GM04504 (cell line): ENCODE measurements around the gene CENPH.
A peak's percentile ranks its signal among the peaks of the same experiment; 100 is the strongest.
"Not testable (repeated sequence)": the region's sequence is repeated elsewhere in the genome, so short reads cannot be mapped to it uniquely, and the experiment has no call there.

Experiments used
- DNase-seq: peaks from one replicate; pipeline ENCODE4 v3.0.0-alpha.2; 2012; ENCODE audit warnings: low read depth

CENPH gene, protein sequence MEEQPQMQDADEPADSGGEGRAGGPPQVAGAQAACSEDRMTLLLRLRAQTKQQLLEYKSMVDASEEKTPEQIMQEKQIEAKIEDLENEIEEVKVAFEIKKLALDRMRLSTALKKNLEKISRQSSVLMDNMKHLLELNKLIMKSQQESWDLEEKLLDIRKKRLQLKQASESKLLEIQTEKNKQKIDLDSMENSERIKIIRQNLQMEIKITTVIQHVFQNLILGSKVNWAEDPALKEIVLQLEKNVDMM

DNA sequence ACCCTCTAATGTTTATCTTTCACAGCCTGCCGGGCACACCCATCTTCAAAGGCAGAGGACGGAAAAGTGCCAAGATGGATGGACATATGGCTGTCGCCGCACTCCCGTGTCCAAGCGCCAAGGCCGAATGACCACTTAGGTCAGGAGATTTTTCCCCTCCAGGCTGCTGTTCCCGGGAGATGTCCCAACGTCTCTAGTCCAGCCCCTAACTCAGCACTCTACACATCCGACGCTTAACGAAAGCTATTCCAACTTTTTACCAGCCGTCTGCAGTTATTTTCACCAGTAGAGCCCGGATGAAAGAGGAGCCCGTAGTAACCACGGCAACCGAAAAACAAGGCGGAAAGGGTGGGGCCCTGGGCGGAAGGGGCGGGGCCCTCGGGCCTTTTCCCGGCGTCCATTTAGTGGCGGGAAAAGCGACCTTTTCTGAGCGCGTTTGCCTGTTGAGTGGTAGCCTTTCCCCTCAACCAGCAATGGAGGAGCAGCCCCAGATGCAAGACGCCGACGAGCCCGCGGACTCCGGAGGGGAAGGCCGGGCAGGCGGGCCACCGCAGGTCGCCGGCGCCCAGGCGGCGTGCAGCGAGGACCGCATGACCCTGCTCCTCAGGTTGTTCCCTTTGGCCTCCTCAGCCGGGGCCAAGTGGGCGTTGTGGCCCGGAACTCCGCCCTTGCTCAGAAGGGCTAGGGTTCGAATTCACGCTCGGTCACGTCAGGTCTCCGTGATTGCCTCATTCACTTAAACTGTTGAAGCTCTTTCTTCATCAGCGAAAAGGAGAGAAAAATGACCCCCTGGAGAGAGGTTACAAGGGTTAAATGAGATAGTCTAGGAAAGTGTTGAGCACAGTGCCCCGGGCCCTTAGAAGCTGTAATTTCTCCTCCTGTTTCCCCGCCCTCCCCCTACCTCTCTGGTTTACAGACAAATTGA lies at the start of gene CENPH:
TSS of gene CENPH (plus strand) at position 422 of the 925 bp plus-strand sequence. CDS start at position 474, 52 bp downstream.
- peak; percentile 88 for DNase-seq

DNA sequence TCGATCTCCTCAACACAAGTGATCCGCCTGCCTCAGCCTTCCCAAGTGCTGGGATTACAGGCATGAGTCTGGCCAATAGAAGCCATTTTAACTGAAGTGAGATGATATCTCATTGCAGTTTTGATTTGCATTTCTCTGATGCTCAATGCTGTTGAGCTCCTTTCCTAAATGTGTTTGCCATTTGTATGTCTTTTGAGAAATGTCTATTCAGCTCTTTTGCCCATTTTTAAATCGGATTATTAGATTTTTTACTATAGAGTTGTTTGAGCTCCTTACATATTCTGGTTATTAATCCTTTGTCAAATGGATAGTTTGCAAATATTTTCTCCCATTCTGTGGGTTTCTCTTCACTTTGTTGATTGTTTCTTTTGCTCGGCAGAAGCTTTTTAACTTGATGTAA lies 49.1 kb upstream of the CENPH start:
- not testable (repeated sequence) for DNase-seq

DNA sequence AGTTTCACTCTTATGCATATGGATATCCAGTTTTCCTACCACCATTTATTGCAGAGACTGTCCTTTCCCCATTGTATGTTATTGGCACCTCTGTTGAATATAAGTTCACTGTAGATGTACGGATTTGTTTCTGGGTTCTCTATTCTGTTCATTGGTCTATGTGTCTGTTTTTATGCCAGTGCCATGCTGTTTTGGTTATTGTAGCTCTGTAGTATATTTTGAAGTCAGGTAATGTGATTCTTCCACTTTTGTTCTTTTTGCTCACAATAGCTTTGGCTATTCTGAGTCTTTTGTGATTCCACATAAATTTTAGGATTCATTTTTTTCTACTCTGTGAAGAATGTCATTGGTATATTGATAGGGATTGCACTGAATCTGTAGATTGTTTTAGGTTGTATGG lies 48.6 kb upstream of the CENPH start:
- DNase-seq: no peak

DNA sequence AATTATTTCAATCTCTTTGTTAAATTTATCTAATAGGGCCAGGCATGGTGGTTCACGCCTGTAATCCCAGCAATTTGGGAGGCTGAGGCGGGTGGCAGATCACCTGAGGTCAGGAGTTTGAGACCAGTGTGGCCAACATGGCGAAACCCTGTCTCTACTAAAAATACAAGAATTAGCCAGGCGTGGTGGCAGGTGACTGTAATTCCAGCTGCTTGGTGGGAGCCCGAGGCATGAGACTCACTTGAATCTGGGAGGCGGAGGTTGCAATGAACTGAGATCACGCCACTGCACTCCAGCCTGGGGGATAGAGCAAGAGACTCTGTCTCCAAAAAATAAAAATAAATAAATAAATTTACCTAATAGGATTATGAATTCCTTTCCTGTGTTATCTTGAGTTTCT lies 40.8 kb upstream of the CENPH start:
- DNase-seq: not testable (repeated sequence)

DNA sequence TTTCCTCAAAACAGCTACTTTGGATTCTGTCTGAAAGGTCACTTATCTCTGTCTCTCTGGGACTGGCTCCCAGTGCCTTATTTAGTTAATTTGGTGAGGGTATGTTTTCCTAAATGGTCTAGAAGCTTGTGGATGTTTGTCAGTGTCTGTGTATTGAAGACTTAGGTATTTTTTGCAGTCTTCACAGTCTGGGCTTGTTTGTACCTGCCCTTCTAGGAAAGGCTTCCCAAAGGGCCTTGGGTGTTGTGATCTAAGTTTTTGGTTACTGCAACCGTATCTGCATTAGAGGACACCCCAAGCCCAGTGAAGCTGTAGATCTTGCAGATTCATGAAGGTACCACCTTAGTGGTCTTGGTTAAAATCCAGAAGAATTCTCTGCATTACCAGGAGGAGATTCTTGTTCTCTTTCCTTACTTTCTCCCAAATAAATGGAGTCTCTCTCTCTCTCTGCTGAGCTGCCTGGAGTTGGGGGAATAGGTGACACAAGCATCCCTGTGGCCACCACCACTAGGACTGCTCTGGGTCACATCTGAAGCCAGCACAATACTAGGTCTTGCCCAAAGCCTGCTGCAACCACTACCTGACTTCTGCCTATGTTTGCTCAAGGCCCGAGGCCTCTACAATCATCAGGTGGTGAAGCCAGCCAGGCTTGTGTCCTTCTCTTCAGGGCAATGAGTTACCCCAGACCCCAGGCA lies 40.3 kb upstream of the CENPH start:
- DNase-seq: no peak

DNA sequence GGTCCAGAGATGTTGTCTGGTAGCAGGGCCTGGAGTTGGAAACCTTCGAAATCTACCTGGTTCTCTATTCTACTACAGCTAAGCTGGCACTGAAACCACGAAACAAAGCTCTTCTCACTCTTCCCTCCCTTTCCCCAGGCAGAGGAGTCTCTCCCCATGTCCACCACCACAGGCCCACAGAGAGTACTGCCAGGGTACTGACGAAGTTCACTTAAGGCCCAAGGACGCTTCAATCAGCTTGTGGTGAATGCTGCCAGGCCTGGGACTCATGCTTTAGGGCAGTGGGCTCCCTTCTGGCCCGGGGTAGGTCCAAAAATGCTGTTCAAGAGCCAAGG lies 39.7 kb upstream of the CENPH start:
- no peak for DNase-seq

DNA sequence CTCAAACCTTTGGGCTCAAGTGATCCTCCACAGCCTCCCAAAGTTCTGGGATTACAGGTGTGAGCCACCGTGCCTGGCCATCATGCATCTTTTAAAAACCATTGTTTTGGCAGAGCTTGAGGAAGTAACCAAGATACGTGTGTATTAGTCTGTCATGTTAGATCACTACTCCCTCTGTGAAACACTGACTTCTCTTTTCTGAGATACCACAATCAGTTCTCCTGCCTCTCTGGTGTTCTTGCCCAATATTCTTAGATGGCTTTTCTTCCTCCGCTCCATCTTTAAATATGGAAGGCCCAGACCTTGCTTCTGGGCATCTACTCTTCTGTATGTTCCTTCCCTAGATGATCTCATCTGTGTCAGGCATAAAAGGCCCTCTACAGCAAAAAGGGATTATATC lies 36.7 kb upstream of the CENPH start:
- no peak for DNase-seq

DNA sequence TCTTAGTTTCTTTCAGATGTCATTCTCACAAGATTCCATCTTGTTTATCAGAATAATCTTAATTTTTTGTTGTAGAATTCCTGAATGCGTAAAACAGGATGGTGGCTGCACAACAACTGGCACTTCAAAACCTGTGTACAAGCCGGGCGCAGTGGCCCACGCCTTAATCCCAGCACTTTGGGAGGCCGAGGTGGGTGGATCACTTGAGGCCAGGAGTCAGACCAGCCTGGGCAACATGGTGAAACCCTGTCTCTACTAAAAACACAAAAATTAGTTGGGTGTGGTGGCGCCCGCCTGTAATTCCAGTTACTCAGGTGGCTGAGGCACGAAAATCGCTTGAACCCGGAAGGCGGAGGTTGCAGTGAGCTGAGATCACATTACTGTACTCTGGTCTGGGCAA lies 32.9 kb upstream of the CENPH start:
- DNase-seq: no peak

DNA sequence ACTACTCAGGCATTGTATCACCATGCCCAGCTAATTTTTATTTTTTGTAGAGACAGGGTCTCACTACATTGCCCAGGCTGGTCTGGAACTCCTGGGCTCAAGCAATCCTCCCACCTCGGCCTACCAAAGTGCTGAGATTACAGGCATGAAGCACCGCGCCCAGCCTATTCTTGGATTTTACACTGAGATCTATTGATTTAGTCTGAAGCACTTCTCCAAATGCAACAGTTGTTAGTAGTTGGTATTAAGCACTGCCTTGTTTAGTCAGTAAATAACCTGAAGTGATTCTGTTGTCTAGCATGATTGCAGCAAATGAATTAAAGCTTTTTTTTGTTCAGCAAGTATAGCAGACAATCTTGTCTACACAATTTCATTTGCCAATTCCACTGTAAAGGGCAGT lies 31.3 kb upstream of the CENPH start:
- DNase-seq: no peak

DNA sequence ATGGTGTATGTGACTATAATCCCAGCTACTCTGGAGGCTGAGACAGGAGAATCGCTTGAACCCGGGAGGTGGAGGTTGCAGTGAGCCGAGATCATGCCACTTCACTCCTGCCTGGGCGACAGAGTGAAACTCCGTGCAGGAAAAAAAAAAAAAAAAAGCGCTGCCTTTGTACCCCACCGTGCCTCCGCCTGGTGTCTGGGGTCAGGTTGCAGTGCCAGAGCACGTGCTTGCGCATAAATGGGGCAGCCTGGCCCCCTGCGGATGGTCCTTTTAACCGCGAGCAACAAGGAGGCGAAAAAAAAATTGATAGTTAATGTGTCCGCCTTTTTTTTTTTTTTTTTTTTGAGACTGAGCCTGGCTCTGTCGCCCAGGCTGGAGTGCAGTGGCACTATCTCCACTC lies 28.7 kb upstream of the CENPH start:
- no peak for DNase-seq

DNA sequence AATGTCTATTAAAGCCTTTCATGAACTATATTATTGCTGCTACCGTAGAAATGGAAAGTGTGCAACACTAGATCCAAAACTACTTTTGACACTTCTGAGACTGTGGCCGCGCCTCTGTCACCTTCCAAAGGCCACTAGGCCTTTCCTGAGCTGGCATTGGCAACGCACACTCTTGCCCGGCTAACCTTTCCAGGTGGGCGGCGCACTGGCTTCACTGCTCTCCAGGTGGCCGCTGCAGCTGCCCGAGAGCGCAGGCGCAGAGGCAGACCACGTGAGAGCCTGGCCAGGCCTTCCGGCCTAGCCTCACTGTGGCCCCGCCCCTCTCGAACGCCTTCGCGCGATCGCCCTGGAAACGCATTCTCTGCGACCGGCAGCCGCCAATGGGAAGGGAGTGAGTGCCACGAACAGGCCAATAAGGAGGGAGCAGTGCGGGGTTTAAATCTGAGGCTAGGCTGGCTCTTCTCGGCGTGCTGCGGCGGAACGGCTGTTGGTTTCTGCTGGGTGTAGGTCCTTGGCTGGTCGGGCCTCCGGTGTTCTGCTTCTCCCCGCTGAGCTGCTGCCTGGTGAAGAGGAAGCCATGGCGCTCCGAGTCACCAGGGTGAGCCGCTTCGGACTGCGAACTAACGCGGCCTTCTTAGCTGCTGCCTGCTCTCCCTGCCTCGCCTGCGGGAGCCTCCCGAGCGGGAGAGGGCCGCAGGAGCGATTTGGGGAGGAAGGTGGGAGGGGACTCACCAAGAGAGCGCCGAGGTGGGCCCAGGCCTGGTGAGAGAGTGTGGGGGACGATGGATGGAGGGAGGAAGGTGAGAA lies 22.5 kb upstream of the CENPH start, which contains the start of gene CCNB1:
TSS of gene CCNB1 (plus strand) at position 465 of the 807 bp plus-strand sequence. CDS start at position 578, 113 bp downstream.
- DNase-seq: peak; percentile 92

DNA sequence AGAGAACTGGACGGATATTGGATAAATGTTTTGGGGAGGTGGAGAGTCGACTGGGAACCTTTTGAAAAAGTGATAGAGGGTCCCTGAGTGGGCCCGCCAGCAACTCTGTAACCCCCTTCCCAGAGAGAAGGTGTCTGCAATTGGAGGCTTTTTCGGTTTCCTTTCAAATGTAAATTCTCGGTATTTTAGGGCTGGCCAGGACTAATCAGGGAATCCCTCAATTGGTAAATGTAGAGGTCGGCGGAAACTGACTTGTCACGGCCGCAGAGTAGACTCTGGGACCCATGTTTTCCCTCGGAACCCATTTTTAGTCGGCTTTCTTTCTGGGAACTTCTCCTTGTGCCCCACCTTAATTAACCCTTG lies 21.9 kb upstream of the CENPH start:
- DNase-seq: no peak

DNA sequence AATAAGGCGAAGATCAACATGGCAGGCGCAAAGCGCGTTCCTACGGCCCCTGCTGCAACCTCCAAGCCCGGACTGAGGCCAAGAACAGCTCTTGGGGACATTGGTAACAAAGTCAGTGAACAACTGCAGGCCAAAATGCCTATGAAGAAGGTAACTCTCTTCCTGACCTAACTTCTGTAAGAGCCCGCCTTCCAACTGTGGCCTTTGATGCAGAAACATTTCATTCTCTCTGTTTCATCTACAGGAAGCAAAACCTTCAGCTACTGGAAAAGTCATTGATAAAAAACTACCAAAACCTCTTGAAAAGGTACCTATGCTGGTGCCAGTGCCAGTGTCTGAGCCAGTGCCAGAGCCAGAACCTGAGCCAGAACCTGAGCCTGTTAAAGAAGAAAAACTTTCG lies 21.5 kb upstream of the CENPH start:
- no peak for DNase-seq

DNA sequence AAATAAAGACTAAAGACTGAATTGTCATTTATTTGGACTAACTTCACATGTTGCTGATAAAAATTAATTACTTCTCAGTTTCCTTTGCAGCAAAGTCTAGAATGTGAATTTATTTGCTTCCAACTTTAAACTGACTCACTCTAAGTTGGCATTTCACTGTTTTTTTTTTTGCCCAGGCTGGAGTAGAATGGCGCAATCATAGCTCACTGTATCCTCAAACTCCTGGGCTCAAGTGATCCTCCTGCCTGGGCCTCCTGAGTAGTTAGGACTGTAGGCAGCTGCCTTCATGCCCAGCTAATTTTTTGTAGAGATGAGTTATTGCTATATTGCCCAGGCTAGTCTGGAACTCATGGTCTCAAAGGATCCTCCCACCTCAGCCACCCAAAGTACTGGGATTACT lies 18.9 kb upstream of the CENPH start:
- no peak for DNase-seq

DNA sequence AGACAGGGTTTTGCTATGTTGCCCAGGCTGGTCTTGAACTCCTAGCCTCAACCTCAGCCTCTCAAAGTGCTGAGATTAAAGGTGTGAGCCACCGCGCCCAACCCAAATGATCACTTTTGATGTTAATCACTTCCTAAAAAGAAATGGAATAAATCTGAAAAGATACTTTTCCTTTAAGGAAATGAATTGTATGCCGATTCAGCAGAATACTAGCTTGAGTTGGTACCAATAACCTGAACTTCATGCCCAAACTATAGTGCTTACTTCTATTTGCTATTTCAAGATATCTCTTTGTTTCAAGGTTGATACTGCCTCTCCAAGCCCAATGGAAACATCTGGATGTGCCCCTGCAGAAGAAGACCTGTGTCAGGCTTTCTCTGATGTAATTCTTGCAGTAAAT lies 18.4 kb upstream of the CENPH start:
- DNase-seq: no peak

DNA sequence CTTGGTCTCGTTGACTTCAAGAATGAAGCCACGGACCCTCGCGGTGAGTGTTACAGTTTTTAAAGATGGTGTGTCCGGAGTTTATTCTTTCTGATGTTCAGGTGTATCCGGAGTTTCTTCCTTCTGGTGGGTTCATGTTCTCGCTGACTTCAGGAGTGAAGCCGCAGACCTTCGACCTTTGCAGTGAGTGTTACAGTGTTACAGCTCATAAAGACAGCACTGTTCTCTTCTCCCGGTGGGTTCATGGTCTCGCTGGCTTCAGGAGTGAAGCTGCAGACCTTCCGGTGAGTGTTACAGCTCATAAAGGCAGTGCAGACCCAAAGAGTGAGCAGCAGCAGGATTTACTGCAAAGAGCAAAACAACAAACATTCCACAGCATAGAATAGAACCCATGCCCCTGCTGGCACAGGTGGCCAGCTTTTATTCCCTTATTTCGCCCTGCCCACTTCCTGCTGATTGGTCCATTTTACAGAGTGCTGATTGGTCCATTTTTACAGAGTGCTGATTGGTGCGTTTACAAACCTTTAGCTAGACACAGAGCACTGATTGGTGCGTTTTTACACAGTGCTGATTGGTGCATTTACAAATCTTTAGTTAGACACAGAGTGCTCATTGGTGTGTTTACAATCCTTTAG lies 7.6 kb upstream of the CENPH start:
- not testable (repeated sequence) for DNase-seq

DNA sequence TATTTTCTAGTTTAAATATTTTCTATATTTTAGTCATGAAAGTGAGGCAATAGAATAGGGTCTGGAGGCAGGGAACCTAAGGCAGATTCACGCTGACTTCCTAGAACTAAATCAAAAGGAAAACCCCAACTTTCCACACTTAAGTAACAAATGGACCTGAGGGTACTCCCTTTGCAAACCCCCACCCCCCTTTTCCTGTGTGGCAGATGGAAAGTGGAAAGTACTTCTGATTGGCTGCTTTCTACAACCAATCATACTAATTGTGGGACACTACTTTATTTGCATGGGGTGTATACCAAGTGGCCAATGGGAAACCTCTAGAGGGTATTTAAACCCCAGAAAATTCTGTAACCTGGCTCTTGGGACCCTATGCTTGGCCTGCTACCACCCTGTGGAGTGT lies 4.8 kb upstream of the CENPH start:
- no peak for DNase-seq

DNA sequence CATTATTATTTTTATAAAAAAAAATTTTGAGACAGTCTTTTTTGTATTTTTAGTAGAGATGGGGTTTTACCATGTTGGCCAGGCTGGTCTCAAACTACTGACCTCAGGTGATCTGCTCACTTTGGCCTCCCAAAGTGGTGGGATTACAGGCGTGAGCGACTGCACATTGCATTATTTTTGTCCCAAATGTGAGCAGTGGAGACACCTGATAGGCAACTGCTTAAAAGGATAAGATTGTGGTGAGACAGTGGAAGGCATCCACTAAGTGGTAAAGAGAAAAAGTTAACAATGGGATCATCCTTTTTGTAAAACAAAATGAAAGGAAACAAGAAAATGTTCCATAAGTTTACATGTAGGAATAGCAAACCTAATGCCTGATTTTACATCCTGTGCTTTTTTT lies 2.0 kb upstream of the CENPH start:
- no peak for DNase-seq

DNA sequence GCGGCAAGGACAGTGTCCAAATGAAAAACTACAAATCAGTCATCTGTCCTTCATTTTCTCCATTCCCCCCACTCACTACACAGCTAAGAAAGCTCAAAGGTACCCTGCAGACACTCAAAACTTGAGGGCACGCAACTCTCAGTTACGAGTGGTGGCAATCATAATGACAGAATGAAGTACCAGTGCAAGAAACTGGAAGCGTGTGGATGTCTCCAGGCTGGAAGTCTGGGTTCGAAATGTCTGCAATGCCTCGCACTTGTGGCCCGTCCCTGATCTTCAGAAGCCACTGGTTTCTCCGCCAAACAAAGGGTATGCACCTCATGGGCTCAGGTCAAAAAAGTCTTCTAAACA lies 597 bp upstream of the CENPH start:
- no peak for DNase-seq

DNA sequence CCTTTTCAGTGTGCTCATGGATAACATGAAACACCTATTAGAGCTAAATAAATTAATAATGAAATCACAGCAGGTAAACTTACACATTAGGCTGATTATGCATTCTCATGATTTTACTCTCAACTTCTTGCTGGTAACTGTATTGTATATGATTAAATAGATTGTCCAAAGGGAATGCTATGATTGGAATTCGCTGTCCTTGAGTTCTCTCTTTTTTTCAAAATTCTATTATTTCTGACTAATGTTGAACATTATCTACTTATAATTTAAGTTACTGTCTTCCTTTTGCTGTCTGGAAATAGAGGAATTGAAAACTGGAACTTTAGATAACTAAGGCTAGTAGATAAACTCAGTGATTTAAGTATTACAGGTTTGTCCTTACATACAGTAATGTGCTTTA lies 13.1 kb downstream of the CENPH start:
- DNase-seq: no peak

DNA sequence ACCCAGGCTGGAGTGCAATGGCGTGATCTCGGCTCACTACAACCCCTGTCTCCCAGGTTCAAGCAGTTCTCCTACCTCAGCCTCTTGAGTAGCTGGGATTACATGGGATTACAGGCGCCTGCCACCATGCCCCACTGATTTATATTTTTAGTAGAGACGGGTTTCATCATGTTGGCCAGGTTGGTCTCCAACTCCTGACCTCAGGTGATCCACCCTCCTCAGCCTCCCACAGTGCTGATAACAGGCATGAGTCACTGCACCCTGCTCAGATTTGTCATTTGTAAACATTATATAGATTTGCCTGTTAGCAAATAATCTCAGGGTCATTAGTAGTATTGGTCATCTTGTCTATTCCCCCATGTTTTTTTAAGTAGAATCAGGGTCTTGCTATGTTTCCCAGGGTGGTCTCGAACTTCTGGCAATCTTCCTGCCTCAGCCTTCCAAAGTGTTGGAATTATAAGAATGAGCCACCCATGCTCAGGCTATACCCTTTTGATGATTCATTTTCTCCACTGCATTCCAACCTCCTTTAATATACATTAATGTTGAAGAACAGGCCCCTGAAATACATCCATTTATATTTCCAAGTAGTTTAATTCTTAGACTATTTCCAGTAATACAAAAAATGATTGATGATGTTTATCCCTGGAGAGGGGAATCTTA lies 17.3 kb downstream of the CENPH start:
- DNase-seq: no peak
